Chondrocyte (in vitro differentiated cells): ENCODE data around the gene BACE2. TPM values are rescaled to one million over a fixed set of nuclear protein-coding genes. Genes with fewer than 3 reads are reported as not detected.

Source experiments
- DNase-seq: peaks from one replicate; pipeline ENCODE4 v3.0.0; 2021; ENCODE audit warnings: mixed read lengths, low spot score
- H3K27ac Mint-ChIP-seq: one replicate; pipeline ENCODE4 v1.8.0; 2021; ENCODE audit warnings: mild to moderate bottlenecking, moderate library complexity, mixed read lengths; ENCODE audit not compliant: unreplicated experiment
- H3K27me3 Mint-ChIP-seq: 2 replicates; pipeline ENCODE4 v1.8.0; 2021; ENCODE audit warnings: low read depth, mixed read lengths
- H3K36me3 Mint-ChIP-seq: 2 replicates; pipeline ENCODE4 v1.8.0; 2021; ENCODE audit warnings: low read depth, mixed read lengths
- H3K4me1 Mint-ChIP-seq: 2 replicates; pipeline ENCODE4 v1.8.0; 2021; ENCODE audit warnings: low read depth, mild to moderate bottlenecking, mixed read lengths
- H3K4me3 Mint-ChIP-seq: one replicate; pipeline ENCODE4 v1.8.0; 2021; ENCODE audit warnings: mild to moderate bottlenecking, moderate library complexity, mixed read lengths; ENCODE audit not compliant: unreplicated experiment
- H3K9me3 Mint-ChIP-seq: 2 replicates; pipeline ENCODE4 v1.8.0; 2021; ENCODE audit warnings: low read depth, mixed read lengths
- total RNA-seq: library from RNA; stranded (reverse); gene quantifications from 3 replicates; pipeline ENCODE4 v1.2.1, GENCODE V29; 2021
- TF ChIP-seq, protein P1 (sequence below): fragments of 200-600 bp; sonication (generic); IDR thresholded peaks from 2 replicates; pipeline ENCODE4 v1.5.0; 2021; ENCODE audit warnings: antibody characterized with exemption, mild to moderate bottlenecking, moderate library complexity

Gene BACE2
- total RNA-seq, 1 donor from 2014 or later, result 77.9 TPM

DNA sequence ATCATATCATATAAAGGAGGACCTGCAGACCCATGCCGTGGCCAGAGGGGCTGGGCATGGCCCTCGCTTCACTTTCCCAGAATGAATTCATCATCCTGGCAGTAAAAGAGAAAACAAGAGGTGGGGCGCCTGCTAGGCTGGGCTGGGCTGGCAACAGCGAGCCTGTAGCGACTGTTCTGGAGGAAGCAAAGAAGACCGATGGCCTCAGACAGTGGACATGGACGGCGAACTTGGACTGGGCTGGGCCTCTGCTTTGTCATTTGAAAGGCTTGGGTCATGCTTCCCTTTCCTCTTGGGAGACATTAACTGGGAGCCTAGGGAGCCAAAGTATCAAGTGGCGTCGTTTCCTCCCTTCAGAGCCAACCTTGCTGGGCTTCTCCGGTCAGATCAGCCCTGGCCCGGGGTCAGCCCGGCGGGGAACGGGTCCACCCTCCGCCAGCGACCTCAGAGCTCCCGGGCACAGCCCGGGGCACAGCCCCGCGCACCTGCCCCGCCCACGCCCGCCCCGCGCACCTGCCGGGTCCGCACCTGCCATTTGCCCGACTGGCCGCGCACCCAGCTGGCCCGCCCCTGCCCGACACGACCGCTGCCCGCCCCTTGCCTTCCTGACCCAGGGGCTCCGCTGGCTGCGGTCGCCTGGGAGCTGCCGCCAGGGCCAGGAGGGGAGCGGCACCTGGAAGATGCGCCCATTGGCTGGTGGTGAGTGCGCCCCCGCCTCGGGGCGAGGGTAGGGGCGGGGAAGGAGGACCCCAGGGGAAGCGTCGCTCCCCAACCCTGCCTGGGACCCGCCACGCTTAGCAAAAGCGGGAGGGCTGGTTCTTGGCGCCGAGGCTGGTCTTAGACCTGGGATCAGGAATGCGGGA, 148.5 kb downstream of the BACE2 start, which contains the start of gene FAM3B:
Gene FAM3B (plus strand): TSS at position 602 of the 863 bp plus-strand sequence. CDS start 79 bp downstream, at position 681.
- no peak for DNase-seq
- H3K9me3 Mint-ChIP-seq, result no peaks in the 10 kb centered on the region
- peaks cover 52% of the 10 kb centered on the region for H3K27me3 Mint-ChIP-seq
- no peak within 1 kb of the TSS for H3K27ac Mint-ChIP-seq
- no peak within 1 kb of the TSS for H3K4me3 Mint-ChIP-seq
- peaks cover 3% of the 10 kb centered on the region for H3K4me1 Mint-ChIP-seq
- H3K36me3 Mint-ChIP-seq, result no peaks in the 10 kb centered on the region
- TF ChIP-seq, protein P1, sequence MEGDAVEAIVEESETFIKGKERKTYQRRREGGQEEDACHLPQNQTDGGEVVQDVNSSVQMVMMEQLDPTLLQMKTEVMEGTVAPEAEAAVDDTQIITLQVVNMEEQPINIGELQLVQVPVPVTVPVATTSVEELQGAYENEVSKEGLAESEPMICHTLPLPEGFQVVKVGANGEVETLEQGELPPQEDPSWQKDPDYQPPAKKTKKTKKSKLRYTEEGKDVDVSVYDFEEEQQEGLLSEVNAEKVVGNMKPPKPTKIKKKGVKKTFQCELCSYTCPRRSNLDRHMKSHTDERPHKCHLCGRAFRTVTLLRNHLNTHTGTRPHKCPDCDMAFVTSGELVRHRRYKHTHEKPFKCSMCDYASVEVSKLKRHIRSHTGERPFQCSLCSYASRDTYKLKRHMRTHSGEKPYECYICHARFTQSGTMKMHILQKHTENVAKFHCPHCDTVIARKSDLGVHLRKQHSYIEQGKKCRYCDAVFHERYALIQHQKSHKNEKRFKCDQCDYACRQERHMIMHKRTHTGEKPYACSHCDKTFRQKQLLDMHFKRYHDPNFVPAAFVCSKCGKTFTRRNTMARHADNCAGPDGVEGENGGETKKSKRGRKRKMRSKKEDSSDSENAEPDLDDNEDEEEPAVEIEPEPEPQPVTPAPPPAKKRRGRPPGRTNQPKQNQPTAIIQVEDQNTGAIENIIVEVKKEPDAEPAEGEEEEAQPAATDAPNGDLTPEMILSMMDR, result no peak

GRCh38 chr21:41317063-41317392, 149.1 kb downstream of the BACE2 start:
- Mint-ChIP-seq H3K27ac (no peak overlapping the region), H3K27me3 (peaks cover 51% of the 10 kb centered on the region), H3K9me3 (no peaks in the 10 kb centered on the region), H3K36me3 (no peaks in the 10 kb centered on the region), H3K4me1 (peaks cover 3% of the 10 kb centered on the region), H3K4me3 (no peak overlapping the region)
- no peak for DNase-seq
- TF ChIP-seq, protein P1, result no peak

DNA sequence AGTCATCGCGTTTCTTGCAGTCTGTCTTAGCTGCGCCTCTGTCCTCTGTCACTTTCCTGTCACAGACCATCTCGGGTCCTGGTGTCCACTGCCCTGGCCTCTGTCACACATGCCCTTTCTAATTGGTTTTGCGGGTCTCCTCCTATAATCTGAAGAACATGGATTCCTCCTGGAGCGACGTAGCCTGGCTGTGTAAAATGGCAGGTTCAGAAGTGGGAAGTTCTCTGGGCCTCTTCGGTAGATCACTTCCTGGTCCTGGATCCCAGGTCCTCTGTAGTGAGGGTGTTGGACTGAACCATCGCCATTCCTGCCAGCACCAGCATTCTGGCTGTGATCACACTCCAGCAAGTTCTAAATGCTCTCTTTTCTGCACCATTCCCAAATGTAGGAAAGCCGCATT, 149.5 kb downstream of the BACE2 start:
- DNase-seq, result no peak
- no peak overlapping the region for H3K27ac Mint-ChIP-seq
- H3K36me3 Mint-ChIP-seq, result no peaks in the 10 kb centered on the region
- no peaks in the 10 kb centered on the region for H3K9me3 Mint-ChIP-seq
- H3K27me3 Mint-ChIP-seq, result peaks cover 51% of the 10 kb centered on the region
- no peak overlapping the region for H3K4me3 Mint-ChIP-seq
- TF ChIP-seq, protein P1, result no peak
- peaks cover 3% of the 10 kb centered on the region for H3K4me1 Mint-ChIP-seq

- peaks cover 3% of the 10 kb centered on the region for H3K4me1 Mint-ChIP-seq
- H3K27ac Mint-ChIP-seq, result no peak overlapping the region
- peaks cover 49% of the 10 kb centered on the region for H3K27me3 Mint-ChIP-seq
- no peaks in the 10 kb centered on the region for H3K36me3 Mint-ChIP-seq
- no peaks in the 10 kb centered on the region for H3K9me3 Mint-ChIP-seq
- no peak overlapping the region for H3K4me3 Mint-ChIP-seq
- TF ChIP-seq, protein P1, result no peak
- DNase-seq, result no peak
Measured at GRCh38 chr21:41318218-41318617, 150.3 kb downstream of the BACE2 start.

DNA sequence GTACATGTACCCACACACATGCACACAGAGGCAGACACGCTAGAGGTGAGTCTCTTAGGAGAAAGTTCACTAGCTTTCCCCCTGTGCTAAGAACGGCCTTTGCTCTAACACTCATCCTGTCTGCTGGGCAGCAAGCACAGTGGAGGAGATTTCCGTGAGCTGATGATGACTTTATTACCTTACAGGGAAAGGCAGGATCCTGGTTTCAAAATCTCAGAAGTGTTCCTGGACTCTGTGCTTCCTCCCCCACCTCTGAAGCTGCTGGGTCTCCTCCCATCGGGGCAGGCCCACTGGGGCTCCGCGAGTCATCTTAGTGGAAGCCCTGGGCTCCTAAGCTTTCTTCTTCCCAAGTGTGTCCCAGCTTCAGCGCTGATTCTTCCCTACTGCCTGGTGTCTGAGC, 151.3 kb downstream of the BACE2 start:
- Mint-ChIP-seq H3K4me3 (no peak overlapping the region), H3K27me3 (peaks cover 46% of the 10 kb centered on the region), H3K4me1 (peaks cover 3% of the 10 kb centered on the region), H3K27ac (no peak overlapping the region), H3K9me3 (no peaks in the 10 kb centered on the region), H3K36me3 (no peaks in the 10 kb centered on the region)
- DNase-seq, result no peak
- TF ChIP-seq, protein P1, result no peak
